ENCODE data around the gene PIK3CA.

- no peak for TF ChIP-seq EZH2 (IDR thresholded peaks at IDR 0.05; ENCODE audit: low read length, unreplicated experiment)
- TF ChIP-seq CTCF (conservative IDR thresholded peaks at IDR 0.05; ENCODE audit: low read depth, low read length): no peak
- no peak for TF ChIP-seq EZH2phosphoT487 (IDR thresholded peaks at IDR 0.05; ENCODE audit: borderline replicate concordance, low read length)
Measured at GRCh38 chr3:179269152-179269707, 121.1 kb downstream of the PIK3CA start.
